RWPE2 (cell line): ENCODE results near the gene G3BP1.

Experiments used
- ATAC-seq: fragments of 200-7000 bp; cut with Tn5 transposase; 3 replicates; pipeline ENCODE4 v1.9.1; 2021; ENCODE audit warnings: low read depth
- DNase-seq: peaks from one replicate; pipeline ENCODE4 v3.0.0-alpha.2; 2020; ENCODE audit warnings: low spot score
- H3K27ac ChIP-seq: fragments of 450-650 bp; 2 replicates; pipeline ENCODE4 v1.5.1; 2017; ENCODE audit warnings: mild to moderate bottlenecking; ENCODE audit not compliant: poor library complexity, severe bottlenecking
- H3K27me3 ChIP-seq: fragments of 250-450 bp; sonication (Bioruptor Pico); 2 replicates; pipeline ENCODE4 v1.5.1; 2021; ENCODE audit warnings: mild to moderate bottlenecking, moderate library complexity; ENCODE audit not compliant: insufficient read depth, poor library complexity, severe bottlenecking
- H3K36me3 ChIP-seq: fragments of 250-450 bp; sonication (Bioruptor Pico); 2 replicates; pipeline ENCODE4 v1.5.1; 2020; ENCODE audit warnings: low read depth, mild to moderate bottlenecking, moderate library complexity
- H3K4me1 ChIP-seq: fragments of 250-450 bp; sonication (Bioruptor Pico); 2 replicates; pipeline ENCODE4 v1.5.1; 2021; ENCODE audit warnings: mild to moderate bottlenecking, moderate library complexity; ENCODE audit not compliant: insufficient read depth, poor library complexity, severe bottlenecking
- H3K4me3 ChIP-seq: fragments of 250-450 bp; sonication (Bioruptor Pico); 2 replicates; pipeline ENCODE4 v1.5.1; 2021; ENCODE audit warnings: mild to moderate bottlenecking, moderate library complexity; ENCODE audit not compliant: severe bottlenecking
- H3K9me3 ChIP-seq: fragments of 250-450 bp; sonication (Bioruptor Pico); 2 replicates; pipeline ENCODE4 v1.5.1; 2021; ENCODE audit warnings: mild to moderate bottlenecking, moderate library complexity; ENCODE audit not compliant: severe bottlenecking
- TF ChIP-seq, protein P1 (sequence below): fragments of 450-650 bp; IDR thresholded peaks from one replicate; pipeline ENCODE4 v1.5.1; 2017; ENCODE audit warnings: mild to moderate bottlenecking, moderate library complexity; ENCODE audit not compliant: poor library complexity, severe bottlenecking

Gene G3BP1

GRCh38 chr5:151739395-151739794 is 32.4 kb upstream of the G3BP1 start:
- H3K36me3 ChIP-seq: peaks cover 23% of the 10 kb centered on the region
- H3K9me3 ChIP-seq: no peaks in the 10 kb centered on the region
- peaks cover 37% of the 10 kb centered on the region for H3K4me1 ChIP-seq
- peak overlapping the region; percentile 98 for H3K27ac ChIP-seq
- no peaks in the 10 kb centered on the region for H3K27me3 ChIP-seq
- H3K4me3 ChIP-seq: no peak overlapping the region
- TF ChIP-seq, protein P1, sequence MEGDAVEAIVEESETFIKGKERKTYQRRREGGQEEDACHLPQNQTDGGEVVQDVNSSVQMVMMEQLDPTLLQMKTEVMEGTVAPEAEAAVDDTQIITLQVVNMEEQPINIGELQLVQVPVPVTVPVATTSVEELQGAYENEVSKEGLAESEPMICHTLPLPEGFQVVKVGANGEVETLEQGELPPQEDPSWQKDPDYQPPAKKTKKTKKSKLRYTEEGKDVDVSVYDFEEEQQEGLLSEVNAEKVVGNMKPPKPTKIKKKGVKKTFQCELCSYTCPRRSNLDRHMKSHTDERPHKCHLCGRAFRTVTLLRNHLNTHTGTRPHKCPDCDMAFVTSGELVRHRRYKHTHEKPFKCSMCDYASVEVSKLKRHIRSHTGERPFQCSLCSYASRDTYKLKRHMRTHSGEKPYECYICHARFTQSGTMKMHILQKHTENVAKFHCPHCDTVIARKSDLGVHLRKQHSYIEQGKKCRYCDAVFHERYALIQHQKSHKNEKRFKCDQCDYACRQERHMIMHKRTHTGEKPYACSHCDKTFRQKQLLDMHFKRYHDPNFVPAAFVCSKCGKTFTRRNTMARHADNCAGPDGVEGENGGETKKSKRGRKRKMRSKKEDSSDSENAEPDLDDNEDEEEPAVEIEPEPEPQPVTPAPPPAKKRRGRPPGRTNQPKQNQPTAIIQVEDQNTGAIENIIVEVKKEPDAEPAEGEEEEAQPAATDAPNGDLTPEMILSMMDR: no peak
- no peak for ATAC-seq
- DNase-seq: no peak

GRCh38 chr5:151739939-151740335 is 31.8 kb upstream of the G3BP1 start:
- Histone ChIP-seq H3K9me3 (no peaks in the 10 kb centered on the region), H3K4me1 (peaks cover 42% of the 10 kb centered on the region), H3K4me3 (no peak overlapping the region), H3K27me3 (no peaks in the 10 kb centered on the region), H3K27ac (peak overlapping the region; percentile 98), H3K36me3 (peaks cover 28% of the 10 kb centered on the region)
- DNase-seq: no peak
- ATAC-seq: peak; percentile 74
- TF ChIP-seq, protein P1: no peak

DNA sequence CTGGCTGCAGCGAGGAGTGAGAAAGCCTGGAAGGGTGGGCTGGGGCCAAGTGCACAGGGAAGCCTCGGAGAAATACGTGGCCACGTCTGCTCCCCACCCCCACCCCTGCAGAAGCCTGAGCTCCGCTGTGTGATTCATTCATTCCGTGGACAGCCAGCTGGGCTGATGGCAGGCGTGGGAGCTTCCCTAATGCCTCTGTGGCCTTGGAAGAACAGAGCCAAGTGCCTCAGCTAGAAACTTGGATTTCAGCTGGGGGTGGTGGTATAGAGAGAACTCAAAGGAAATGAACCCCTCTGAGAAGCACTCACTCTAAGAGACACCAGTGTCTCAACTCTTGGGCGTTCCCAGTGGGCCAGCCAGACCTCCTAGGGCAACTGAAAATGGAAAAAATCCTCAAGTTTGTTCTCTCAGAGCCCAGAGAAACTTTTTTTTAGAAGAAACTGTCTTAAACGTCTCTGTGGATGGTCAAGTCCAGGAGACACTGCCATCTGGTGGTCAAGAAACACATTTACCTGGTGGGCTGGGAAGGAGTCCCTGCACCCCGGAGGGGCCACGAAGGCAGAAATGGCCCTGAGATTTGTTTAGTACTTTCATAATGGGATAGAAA is 31.3 kb upstream of the G3BP1 start:
- Histone ChIP-seq H3K36me3 (peaks cover 28% of the 10 kb centered on the region), H3K9me3 (no peaks in the 10 kb centered on the region), H3K27me3 (no peaks in the 10 kb centered on the region), H3K27ac (peak overlapping the region; percentile 98), H3K4me1 (peaks cover 46% of the 10 kb centered on the region), H3K4me3 (no peak overlapping the region)
- DNase-seq: no peak
- TF ChIP-seq, protein P1: peak; percentile 97
- peak; percentile 15 for ATAC-seq

- peak overlapping the region; percentile 98 for H3K27ac ChIP-seq
- H3K27me3 ChIP-seq: no peaks in the 10 kb centered on the region
- H3K4me1 ChIP-seq: peaks cover 51% of the 10 kb centered on the region
- DNase-seq: no peak
- H3K9me3 ChIP-seq: no peaks in the 10 kb centered on the region
- TF ChIP-seq, protein P1: peak; percentile 80
- H3K4me3 ChIP-seq: no peak overlapping the region
- H3K36me3 ChIP-seq: peaks cover 32% of the 10 kb centered on the region
- ATAC-seq: peak; percentile 10; the same call in 1 of the 3 replicates
Measured at GRCh38 chr5:151740958-151741373, 30.8 kb upstream of the G3BP1 start.

- peaks cover 58% of the 10 kb centered on the region for H3K4me1 ChIP-seq
- no peaks in the 10 kb centered on the region for H3K9me3 ChIP-seq
- ATAC-seq (peak; percentile 49), DNase-seq (no peak)
- H3K36me3 ChIP-seq: peaks cover 37% of the 10 kb centered on the region
- H3K27me3 ChIP-seq: no peaks in the 10 kb centered on the region
- TF ChIP-seq, protein P1: no peak
- peak overlapping the region; percentile 98 for H3K27ac ChIP-seq
- H3K4me3 ChIP-seq: no peak overlapping the region
Measured at GRCh38 chr5:151741678-151742423, 29.9 kb upstream of the G3BP1 start.
